Sigmoid colon (tissue), 7 donors: ENCODE results near the gene KCNAB1. TPM values are rescaled to one million over a fixed set of nuclear protein-coding genes. Genes with fewer than 3 reads are reported as not detected.

ENCODE experiments used
- DNase-seq: peaks from one replicate; pipeline ENCODE4 v3.0.0-alpha.2; 2019
- H3K27ac ChIP-seq, 4 donors: fragments of 200-600 bp; sonication (generic); one replicate each; pipeline ENCODE4 v1.5.1; 2016 to 2019; ENCODE audit warnings: mild to moderate bottlenecking in 1 of 4
- H3K27me3 ChIP-seq, 3 donors: fragments of 200-600 bp; sonication (generic); one replicate each; pipeline ENCODE4 v1.5.1; 2019; ENCODE audit warnings: mild to moderate bottlenecking in 1 of 3
- H3K36me3 ChIP-seq, 4 donors: fragments of 200-600 bp; sonication (generic); one replicate each; pipeline ENCODE4 v1.5.1; 2016 to 2019
- H3K4me1 ChIP-seq, 4 donors: fragments of 200-600 bp; sonication (generic); one replicate each; pipeline ENCODE4 v1.5.1; 2017 to 2019
- H3K4me3 ChIP-seq, 4 donors: fragments of 200-600 bp; sonication (generic); one replicate each; pipeline ENCODE4 v1.5.1; 2017 to 2019; ENCODE audit warnings: mild to moderate bottlenecking in 2 of 4, moderate library complexity in 1 of 4
- H3K9me3 ChIP-seq, 4 donors: fragments of 200-600 bp in 3 of 4; sonication (generic) in 3 of 4; one replicate each; pipeline versions ENCODE4 v1.5.1 to v1.6.1; 2013 to 2019
- CTCF ChIP-seq, 4 experiments: fragments of 450-650 bp in 3 of 4; fragments of 200-600 bp in 1 of 4; IDR thresholded peaks; one replicate each; pipeline ENCODE4 v1.5.1; 2016 to 2019; ENCODE audit warnings: antibody characterized with exemption in 4 of 4, mild to moderate bottlenecking in 3 of 4, moderate library complexity in 2 of 4
- EP300 ChIP-seq, 4 donors: sonication (generic); formaldehyde crosslinking; IDR thresholded peaks; one replicate each; pipeline ENCODE4 v1.6.1; 2017; ENCODE audit warnings: antibody characterized with exemption in 4 of 4
- POLR2A ChIP-seq, 2 donors: fragments of 450-650 bp; IDR thresholded peaks; one replicate each; pipeline ENCODE4 v1.6.1; 2016; ENCODE audit warnings: antibody characterized with exemption in 2 of 2, mild to moderate bottlenecking in 2 of 2, moderate library complexity in 2 of 2
- POLR2AphosphoS5 ChIP-seq, 4 donors: sonication (generic); formaldehyde crosslinking; IDR thresholded peaks; one replicate each; pipeline ENCODE4 v1.6.1; 2017; ENCODE audit warnings: antibody characterized with exemption in 4 of 4
- WGBS, 2 donors: extraction: QIAGEN DNeasy Blood & Tissue Kit; methylation state at CpG; one replicate each; pipeline ENCODE4 v1.1.7; 2013; 5-methylcytosine and 5-hydroxymethylcytosine counted together
- intact Hi-C: fragments of 100-400 bp; cut with DNase I; formaldehyde crosslinking; loops from one replicate; pipeline ENCODE4 v1.15.1; 2023
- polyA plus RNA-seq, 3 donors: library from polyadenylated mRNA; stranded (reverse); fragments of 200-250 nt; gene quantifications; one replicate each; pipeline ENCODE4 v1.2.3, GENCODE V29; 2013
- total RNA-seq, 4 donors: library from RNA; depleted of rRNA; stranded (reverse); fragments of >200 nt; gene quantifications; one replicate each; pipeline ENCODE4 v1.1.0, GENCODE V29; 2016
- donor health status: healthy with polysubstance abuse.
- donor health status: Bipolar disorder and iron deficiency.
- donor health status: healthy.

Gene KCNAB1
- total and polyA plus RNA-seq, 7 donors = 1.2 to 5.0 (median 4.3) TPM; not detected in 2

GRCh38 chr3:156351783-156352182 is 231.4 kb downstream of the KCNAB1 start:
- no peaks in the 10 kb centered on the region for H3K27me3 ChIP-seq
- H3K9me3 ChIP-seq = no peaks in the 10 kb centered on the region
- no peak for DNase-seq
- intact Hi-C loops = no loop called here
- TF ChIP-seq CTCF (IDR thresholded peaks at IDR 0.05) (no peak), POLR2A (IDR thresholded peaks at IDR 0.05) (no peak), EP300 (IDR thresholded peaks at IDR 0.05) (no peak), POLR2AphosphoS5 (IDR thresholded peaks at IDR 0.05) (no peak)
- H3K4me1 ChIP-seq = no peaks in the 10 kb centered on the region
- no peak overlapping the region for H3K4me3 ChIP-seq
- H3K36me3 ChIP-seq = no peaks in the 10 kb centered on the region
- no peak overlapping the region for H3K27ac ChIP-seq
- WGBS, 2 donors = 94% methylated on average over 6 of the region's 6 CpGs

DNA sequence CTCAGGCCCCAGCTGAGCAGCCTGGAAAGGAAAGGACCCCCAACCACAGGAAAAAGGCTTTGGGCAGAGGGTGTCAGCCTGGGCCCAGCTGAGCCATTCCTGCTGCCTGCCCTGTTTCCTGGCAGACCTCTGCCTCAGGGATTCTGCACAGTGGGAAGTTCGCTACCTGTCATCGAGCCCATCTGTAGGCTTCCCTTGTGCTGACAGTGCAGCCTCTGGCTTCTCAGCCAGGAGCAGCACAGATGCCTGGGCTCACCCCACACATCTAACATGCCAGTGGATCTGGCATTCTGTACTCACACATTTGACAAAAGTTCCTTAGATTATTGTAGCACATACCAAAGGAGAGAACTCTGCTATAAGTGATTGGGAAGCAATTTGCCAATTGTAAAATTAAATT is 232.3 kb downstream of the KCNAB1 start:
- TF ChIP-seq POLR2AphosphoS5 (IDR thresholded peaks at IDR 0.05) = no peak
- no peak for TF ChIP-seq EP300 (IDR thresholded peaks at IDR 0.05)
- TF ChIP-seq POLR2A (IDR thresholded peaks at IDR 0.05) = no peak
- TF ChIP-seq CTCF (IDR thresholded peaks at IDR 0.05) = no peak
- Histone ChIP-seq H3K27me3 (no peaks in the 10 kb centered on the region), H3K27ac (no peak overlapping the region), H3K4me3 (no peak overlapping the region), H3K4me1 (no peaks in the 10 kb centered on the region), H3K9me3 (no peaks in the 10 kb centered on the region), H3K36me3 (no peaks in the 10 kb centered on the region)
- no peak for DNase-seq
- intact Hi-C loops = no loop called here
- WGBS, 2 donors = 95% methylated on average over 2 of the region's 2 CpGs

- Histone ChIP-seq H3K4me1 (no peaks in the 10 kb centered on the region), H3K36me3 (no peaks in the 10 kb centered on the region), H3K27me3 (no peaks in the 10 kb centered on the region), H3K27ac (no peak overlapping the region), H3K4me3 (no peak overlapping the region), H3K9me3 (no peaks in the 10 kb centered on the region)
- DNase-seq = no peak
- intact Hi-C loops = no loop called here
- WGBS, 2 donors = 92 to 94% methylated on average over 5 of the region's 5 CpGs
- TF ChIP-seq POLR2A (IDR thresholded peaks at IDR 0.05) (no peak), EP300 (IDR thresholded peaks at IDR 0.05) (no peak), POLR2AphosphoS5 (IDR thresholded peaks at IDR 0.05) (no peak), CTCF (IDR thresholded peaks at IDR 0.05) (no peak)
These were observed 233.2 kb downstream of the KCNAB1 start for GRCh38 chr3:156353563-156353962.

DNA sequence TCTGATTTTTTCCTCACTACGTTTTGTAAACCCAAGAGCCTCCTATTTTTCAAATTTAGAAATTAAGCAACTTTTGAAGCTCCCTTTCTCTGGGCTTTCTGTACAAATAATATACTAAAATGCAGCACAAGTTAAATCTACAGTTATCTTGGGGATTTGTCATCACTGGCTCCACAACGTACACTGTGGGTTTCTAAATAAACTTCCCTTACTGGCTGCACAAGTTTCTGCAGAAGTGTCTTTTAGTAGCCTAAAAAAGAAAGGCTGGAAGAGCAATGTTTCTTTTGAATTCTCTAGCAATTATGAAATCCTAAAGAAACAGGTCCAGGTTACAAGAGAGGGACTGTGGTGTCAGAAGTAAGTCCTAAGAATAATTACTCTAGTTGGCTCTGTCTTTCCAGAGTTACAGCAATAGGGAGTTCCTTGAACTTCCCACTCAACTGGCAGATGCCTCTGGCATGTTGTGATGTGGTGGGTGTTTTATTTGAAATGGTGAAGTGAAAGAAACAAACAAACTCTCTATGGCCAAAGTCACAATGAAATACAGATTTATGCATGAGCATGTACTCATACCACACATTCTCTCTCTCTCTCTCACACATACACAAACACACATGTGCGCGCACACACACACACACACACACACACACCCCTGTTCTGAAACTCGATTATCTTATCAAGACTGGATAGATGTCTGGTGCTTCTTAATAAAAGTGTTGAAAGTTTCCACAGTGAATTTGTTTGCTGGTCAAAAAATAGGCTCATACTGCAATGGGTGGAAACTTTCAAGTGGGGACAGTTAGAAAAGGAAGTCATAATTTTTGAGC is 236.4 kb downstream of the KCNAB1 start:
- H3K27me3 ChIP-seq = no peaks in the 10 kb centered on the region
- DNase-seq = no peak
- H3K4me1 ChIP-seq = no peaks in the 10 kb centered on the region
- 64 to 66% methylated on average over 5 of the region's 5 CpGs for WGBS, 2 donors
- no peaks in the 10 kb centered on the region for H3K36me3 ChIP-seq
- H3K4me3 ChIP-seq = no peak overlapping the region
- TF ChIP-seq POLR2AphosphoS5 (IDR thresholded peaks at IDR 0.05) = no peak
- no peak for TF ChIP-seq POLR2A (IDR thresholded peaks at IDR 0.05)
- no peak for TF ChIP-seq EP300 (IDR thresholded peaks at IDR 0.05)
- TF ChIP-seq CTCF (IDR thresholded peaks at IDR 0.05) = no peak
- intact Hi-C loops = no loop called here
- H3K27ac ChIP-seq = no peak overlapping the region
- H3K9me3 ChIP-seq = no peaks in the 10 kb centered on the region
